ENCODE results near the gene HPS5.
"Not testable (repeated sequence)": the region's sequence is repeated elsewhere in the genome, so short reads cannot be mapped to it uniquely, and the experiment has no call there.

The HPS5 gene

DNA sequence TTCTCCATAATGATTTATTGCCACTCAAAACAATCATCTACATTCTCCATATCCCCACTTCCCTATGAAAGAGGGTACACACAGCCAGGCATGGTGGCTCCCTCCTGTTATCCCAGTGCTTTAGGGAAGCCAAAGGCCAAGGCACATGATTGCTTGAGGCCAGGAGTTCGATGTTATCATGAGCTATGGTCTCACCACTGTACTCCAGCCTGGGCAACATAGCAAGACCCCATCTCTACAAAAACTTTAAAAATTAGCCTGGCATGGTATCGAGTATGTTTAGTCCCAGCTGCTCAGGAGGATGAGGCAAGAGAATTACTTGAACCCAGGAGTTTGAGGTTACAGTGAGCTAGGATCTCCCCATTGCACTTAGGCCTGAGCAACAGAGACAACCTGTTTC, 6.0 kb downstream of the HPS5 start:
- no peak for DNase-seq

- no peak for DNase-seq
Measured at GRCh38 chr11:18314784-18315523, 7.0 kb downstream of the HPS5 start.

DNA sequence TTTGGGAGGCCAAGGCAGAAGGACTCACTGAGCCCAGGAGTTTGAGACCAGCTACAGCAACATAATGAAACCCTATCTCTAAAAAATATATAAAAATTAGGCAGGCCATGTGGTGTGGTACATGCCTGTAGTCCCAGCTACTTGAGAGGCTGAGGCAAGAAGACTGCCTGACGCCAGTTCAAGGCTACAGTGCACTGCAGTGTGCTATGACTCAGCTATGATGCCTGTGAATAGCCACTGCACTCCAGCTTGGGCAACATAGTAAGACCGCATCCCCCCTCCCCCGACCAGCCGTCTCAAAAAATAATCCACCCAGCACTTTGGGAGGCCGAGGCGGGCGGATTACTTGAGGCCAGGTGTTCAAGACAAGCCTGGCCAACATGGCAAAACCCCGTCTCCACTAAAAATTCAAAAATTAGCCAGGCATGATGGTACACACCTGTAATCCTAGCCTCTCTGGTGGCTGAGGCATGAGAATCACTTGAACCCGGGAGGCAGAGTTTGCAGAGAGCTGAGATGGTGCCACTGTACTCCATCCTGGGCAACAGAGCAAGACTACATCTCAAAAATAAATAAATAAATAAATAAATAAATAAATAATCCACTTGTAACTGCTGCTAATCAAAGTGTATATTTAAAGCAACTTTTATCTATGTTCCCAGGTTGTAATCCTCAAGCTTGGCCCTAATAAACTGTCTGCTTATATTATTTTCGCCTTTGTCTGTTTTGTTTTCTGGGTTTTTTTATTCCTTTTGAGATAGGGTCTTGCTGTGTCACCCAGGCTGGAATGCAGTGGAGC, 7.8 kb downstream of the HPS5 start:
- DNase-seq = no peak

DNA sequence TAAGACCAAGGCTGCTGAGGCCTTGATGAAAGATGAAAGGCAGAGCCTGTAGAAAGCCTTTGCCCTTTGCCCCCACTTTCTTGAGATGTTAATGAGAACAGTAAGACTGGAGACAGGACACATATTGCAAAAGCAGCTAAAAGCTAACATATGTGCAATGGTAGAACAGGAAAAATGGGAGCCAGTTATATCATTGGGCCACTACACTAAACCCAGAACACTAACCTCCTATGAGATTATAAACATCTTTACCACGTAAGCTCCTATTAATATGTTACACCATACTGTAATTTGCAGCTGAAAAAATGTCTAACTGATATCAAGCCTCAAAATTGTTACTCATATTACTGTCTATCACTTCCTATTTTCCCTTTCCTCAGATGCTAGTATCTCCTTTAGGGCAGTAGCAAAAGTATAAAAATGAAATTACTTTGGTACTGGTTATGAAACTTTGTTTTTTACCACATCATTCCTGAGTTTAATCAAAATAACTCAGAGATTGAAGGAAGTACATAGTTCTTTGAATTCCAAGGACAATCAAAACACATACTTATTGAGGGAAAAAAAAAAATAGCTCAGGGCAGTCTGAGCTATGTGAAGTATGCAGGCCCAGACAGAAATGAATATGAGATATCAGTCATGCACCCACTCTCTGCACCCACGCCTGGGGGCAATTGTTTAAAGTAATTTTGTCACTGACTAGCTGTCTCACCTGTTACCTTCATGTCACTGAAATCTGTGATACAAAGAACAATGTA, 9.1 kb downstream of the HPS5 start:
- no peak for DNase-seq

DNA sequence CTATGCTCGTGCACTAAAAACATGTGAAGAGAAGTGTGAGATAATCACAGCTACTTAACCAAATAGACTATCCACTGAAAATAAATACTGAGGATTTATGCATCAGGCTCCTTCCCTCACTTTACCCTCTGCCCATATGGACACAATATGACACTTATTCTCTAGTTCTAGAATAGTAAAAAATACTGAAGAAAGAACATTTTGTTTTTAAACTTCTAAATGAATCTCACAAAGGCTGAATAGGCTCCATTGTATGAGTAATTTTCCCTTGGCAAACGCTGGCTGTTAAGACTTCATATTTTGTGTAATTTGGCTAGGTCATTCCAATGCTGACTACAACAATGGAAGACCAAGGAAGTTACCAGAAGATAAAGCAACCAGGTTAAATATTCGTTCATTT, 9.9 kb downstream of the HPS5 start:
- no peak for DNase-seq

- DNase-seq = no peak
Measured at GRCh38 chr11:18310800-18311340, 11.1 kb downstream of the HPS5 start.

DNA sequence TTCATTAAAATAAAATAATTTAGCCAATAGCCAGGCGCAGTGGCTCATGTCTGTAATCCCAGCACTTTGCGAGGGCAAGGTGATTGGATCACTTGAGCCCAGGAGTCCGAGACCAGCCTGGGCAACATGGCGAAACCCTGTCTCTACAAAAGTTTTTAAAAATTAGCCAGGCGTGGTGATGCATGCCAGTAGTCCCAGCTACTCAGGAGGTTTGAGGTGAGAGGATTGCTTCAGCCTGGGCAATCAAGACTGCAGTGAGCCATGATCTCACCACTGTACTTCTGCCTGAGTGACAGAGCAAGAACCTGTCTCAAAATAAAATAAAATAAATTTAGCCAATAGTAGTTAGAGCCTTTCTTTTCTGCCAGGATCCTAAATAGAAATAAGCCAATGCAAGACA, 12.2 kb downstream of the HPS5 start:
- DNase-seq = no peak

DNA sequence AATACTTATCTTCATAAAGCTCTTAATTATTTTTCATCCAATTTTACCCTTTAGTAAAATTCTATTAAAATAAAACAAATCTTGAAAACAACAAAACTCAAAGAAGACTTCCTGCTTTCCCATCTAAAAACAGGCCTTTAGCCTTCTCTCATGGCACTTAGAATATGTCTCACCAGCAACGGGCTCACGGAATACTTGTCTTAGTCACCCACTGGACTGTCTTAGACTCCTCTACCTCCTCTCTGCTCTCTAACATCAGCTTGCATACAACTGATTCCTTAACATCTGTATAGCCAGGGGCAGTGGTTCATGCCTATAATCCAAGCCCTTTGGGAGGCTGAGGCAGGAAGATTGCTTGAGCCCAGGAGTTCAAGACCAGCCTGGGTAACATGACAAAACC, 13.7 kb downstream of the HPS5 start:
- no peak for DNase-seq

DNA sequence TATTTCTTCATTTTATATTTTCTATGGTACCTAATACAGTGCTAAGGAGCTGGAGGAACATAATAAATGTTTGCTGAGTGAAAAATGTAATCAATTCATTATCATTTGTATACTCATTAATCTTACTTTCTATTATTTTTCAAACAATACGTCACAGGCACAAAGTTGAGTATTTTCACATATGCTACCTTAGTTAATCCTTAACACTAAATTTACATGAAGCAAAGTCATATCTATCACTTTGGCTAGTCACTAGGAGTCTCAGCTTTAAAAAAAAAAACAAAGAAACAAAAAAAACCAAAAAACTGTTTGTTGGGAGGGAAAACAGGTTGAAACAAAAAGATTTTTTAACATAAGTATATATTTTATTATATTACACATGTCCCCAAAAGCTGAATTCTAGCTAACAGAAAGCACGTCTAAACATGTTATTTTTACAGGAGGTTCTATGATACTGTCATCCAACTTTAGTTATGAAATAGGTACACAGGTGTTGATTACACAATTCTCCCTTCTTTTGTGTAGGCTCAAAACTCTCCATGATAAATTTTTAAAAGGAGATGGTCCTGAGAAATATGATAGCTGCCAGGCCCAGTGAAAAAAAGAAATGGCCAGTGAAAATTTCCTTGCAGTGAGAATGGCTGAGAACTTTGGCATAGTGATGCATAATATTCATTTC, 14.3 kb downstream of the HPS5 start:
- no peak for DNase-seq

- no peak for DNase-seq
Measured at GRCh38 chr11:18304745-18305144, 17.2 kb downstream of the HPS5 start.

DNA sequence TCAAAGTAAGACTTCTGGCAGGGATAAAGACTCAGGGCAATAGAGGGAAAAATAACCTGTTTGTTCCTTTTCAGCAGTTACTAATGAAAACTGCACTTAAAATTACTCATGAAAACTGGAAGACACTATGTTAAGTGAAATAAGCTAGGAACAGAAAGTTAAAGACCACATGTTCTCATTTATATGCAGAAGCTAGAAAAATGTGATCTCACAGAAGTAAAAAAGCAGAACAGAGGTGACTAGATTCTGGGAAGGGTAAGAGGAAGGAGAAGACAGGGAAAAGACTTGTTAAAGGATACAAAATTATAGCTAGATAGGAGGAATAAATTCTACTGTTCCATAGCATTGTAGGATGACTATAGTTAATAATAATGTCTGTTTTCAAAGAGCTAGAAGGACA, 22.2 kb downstream of the HPS5 start:
- no peak for DNase-seq

DNA sequence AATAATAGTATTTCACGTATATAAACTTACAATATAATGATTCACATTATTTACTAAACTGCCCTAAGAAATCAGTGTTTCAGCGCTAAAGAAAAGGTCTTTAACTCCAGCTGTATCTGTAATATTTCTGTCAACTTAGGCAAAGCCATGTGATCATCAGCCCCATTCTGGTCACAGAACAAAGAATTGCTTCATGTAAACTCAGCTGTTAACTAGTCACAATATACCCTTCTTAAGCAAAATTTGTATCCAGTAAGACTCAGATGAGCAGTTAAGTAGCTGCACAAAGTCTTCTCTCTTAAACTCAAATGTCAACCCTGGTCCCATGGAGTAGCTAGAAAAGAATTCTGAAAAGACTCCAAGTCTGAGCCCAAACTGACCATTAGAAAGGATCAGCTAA, 26.6 kb downstream of the HPS5 start:
- DNase-seq = no peak

- no peak for DNase-seq
Measured at GRCh38 chr11:18294862-18295261, 27.1 kb downstream of the HPS5 start.

DNA sequence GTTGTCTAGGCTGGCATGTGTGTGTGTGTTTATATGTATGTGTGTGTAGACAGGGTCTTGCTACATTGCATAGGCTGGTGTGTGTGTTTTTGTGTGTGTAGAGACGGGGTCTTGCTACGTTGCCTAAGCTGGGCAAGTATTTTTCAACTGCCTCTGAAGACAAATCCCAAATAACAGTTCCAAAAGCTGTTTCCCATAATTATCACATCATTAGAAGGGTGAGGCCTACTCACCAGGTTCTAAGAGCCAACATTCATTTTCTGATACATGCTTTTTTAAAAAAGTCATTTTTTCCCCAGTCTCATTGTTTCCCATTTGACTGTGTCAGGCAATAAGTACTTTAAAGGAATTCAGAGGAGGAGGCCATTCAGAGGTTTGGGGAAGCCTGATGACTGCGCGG, 33.0 kb downstream of the HPS5 start:
- DNase-seq = no peak

- no peak for DNase-seq
Measured at GRCh38 chr11:18285841-18286240, 36.1 kb downstream of the HPS5 start.

- no peak for DNase-seq
Measured at GRCh38 chr11:18282626-18283025, 39.3 kb downstream of the HPS5 start.

GRCh38 chr11:18280438-18281045, 41.4 kb downstream of the HPS5 start:
- no peak for DNase-seq

DNA sequence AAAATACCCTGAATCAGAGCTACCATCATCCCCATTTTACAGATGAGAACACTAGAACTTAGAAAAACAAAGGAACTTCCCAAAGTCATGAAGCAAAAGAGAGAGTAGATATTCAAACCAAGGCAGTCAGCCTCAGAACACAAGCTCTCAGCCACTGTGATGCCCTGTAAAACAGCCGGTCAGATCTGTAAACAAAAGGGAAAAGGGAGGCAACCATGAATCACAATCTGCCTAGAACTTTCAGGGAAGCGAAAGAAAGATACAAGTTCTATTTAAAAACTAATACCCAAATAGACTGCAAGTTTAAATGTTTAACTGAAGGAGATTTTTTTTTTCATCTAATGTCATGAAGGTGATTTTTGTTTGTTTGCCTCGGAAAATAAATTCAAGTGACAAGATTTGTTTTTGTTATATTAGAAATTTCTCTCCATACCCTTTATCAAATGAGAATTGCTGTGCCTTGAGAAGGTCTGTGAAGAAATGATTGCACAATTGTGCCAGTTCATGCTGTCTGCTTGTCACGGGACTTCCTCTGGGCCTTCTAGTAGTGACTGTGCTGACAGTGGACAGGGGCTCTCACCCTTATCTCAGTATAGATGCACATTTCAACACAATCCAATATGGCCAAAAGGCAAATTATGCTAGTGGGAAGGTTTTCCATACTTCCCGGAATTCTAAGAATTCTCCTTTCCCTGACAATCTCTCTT, 44.2 kb downstream of the HPS5 start:
- DNase-seq = no peak

DNA sequence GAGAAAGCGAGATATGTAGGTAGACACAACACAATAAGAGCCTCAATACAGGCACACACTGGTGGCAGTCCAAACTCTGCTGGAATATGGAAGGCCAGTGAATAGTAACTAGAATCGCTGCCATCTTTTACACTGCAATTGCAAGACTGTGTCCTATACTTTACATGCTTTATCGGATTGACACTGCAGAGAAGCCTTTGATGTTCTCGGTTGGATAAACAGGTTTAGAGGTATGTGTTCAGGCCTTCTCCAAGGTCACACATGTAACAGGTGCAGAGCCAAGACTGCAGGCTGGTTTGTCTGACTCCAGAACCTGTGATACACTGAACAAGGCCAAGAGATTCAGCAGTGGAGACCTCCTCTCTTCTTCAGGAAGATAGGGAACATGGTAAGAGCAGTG, 50.7 kb downstream of the HPS5 start:
- no peak for DNase-seq

- DNase-seq = no peak
Measured at GRCh38 chr11:18270102-18270501, 51.8 kb downstream of the HPS5 start.

DNA sequence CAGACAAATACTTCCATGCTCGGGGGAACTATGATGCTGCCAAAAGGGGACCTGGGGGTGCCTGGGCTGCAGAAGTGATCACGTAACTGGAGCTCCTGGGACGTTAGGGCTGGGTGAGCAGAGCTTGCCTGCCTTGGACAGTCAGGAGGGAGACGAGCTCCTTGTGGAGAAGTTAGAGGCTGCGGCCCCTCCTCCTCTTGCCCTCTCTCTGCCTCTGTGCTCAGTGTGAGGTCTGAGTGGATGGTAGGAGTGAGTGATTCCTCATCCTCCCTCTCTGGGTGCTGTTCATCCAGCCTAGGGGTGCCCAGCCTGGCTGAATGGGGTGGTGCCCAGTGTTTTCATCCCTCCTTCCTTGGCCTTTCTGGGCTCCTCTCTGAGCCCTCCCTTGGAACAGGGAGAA, 52.7 kb downstream of the HPS5 start:
- DNase-seq = not testable (repeated sequence)

Data from DMS153 (cell line).